Epithelial cell of esophagus (primary cell): ENCODE results near the gene FCSK.

Experiments used
- DNase-seq: peaks from one replicate; pipeline ENCODE4 v3.0.0; 2010; ENCODE audit warnings: low read depth
- H3K4me3 ChIP-seq: 2 replicates; pipeline ENCODE4 v1.5.1; 2011; ENCODE audit warnings: mild to moderate bottlenecking, low read length, control low read depth
- TF ChIP-seq, protein P1 (sequence below): IDR thresholded peaks from 2 replicates; pipeline ENCODE4 v1.5.1; 2011; ENCODE audit warnings: low read depth, mild to moderate bottlenecking, low read length, control low read depth, inconsistent platforms; ENCODE audit not compliant: insufficient read depth; ENCODE audit errors: missing control alignments

The FCSK gene

GRCh38 chr16:70465999-70466804, 11.8 kb downstream of the FCSK start:
- no peak for DNase-seq
- H3K4me3 ChIP-seq = no peak overlapping the region
- TF ChIP-seq, protein P1, sequence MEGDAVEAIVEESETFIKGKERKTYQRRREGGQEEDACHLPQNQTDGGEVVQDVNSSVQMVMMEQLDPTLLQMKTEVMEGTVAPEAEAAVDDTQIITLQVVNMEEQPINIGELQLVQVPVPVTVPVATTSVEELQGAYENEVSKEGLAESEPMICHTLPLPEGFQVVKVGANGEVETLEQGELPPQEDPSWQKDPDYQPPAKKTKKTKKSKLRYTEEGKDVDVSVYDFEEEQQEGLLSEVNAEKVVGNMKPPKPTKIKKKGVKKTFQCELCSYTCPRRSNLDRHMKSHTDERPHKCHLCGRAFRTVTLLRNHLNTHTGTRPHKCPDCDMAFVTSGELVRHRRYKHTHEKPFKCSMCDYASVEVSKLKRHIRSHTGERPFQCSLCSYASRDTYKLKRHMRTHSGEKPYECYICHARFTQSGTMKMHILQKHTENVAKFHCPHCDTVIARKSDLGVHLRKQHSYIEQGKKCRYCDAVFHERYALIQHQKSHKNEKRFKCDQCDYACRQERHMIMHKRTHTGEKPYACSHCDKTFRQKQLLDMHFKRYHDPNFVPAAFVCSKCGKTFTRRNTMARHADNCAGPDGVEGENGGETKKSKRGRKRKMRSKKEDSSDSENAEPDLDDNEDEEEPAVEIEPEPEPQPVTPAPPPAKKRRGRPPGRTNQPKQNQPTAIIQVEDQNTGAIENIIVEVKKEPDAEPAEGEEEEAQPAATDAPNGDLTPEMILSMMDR = no peak

- no peak for DNase-seq
- H3K4me3 ChIP-seq = no peak overlapping the region
- TF ChIP-seq, protein P1 = no peak
Measured at GRCh38 chr16:70466805-70467076, 12.3 kb downstream of the FCSK start.

DNA sequence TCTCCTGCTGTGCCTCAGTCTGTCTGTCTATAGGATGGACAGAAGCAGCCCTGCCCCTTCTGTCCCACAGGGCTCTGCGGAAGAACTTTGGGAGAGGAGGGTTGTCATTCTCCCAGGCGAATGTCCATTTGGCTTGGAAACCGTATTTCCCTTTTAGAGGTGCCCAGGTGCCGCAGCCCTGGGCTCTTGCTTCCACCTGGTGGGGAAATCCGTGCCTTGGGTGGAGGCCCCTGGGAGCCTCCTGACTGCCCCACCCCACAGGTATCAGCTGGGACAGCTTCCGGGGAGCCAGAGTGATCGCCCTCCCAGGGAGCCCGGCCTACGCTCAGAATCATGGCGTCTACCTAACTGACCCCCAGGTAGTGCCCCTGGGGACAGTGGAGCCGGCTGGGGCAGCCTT, 12.7 kb downstream of the FCSK start:
- H3K4me3 ChIP-seq = no peak overlapping the region
- no peak for DNase-seq
- TF ChIP-seq, protein P1 = no peak

DNA sequence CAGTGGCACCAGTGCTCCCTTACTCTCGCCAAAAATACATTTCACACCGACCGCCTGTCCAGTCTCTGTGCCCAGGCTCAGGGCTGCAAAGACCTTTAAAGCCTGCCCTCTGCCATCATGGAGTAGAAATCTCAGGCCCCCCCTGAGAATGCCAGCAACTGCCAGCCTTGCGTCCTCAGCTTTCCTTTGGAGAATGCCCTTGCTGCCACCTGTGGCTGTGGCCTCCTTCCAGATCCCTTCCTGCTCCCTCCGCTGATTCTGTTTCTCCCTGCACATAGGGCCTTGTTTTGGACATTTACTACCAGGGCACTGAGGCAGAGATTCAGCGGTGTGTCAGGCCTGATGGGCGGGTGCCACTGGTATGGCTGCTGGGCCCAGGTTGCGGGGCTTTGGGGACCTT, 13.2 kb downstream of the FCSK start:
- no peak for DNase-seq
- no peak overlapping the region for H3K4me3 ChIP-seq
- TF ChIP-seq, protein P1 = no peak

- TF ChIP-seq, protein P1 = no peak
- no peak for DNase-seq
- H3K4me3 ChIP-seq = no peak overlapping the region
Measured at GRCh38 chr16:70468776-70469525, 14.6 kb downstream of the FCSK start.

GRCh38 chr16:70470141-70470926, 15.9 kb downstream of the FCSK start:
- no peak for DNase-seq
- TF ChIP-seq, protein P1 = no peak

More at GRCh38 chr16:70470141-70470926, 15.9 kb downstream of the FCSK start:
- H3K4me3 ChIP-seq = no peak overlapping the region
